ENCODE data around the gene GAL3ST2. TPM values are rescaled to one million over a fixed set of nuclear protein-coding genes. Genes with fewer than 3 reads are reported as not detected.
"Not testable (repeated sequence)": the region's sequence is repeated elsewhere in the genome, so short reads cannot be mapped to it uniquely, and the experiment has no call there.

Gene GAL3ST2
- total RNA-seq, 1 donor from 2014 or later: not detected

DNA sequence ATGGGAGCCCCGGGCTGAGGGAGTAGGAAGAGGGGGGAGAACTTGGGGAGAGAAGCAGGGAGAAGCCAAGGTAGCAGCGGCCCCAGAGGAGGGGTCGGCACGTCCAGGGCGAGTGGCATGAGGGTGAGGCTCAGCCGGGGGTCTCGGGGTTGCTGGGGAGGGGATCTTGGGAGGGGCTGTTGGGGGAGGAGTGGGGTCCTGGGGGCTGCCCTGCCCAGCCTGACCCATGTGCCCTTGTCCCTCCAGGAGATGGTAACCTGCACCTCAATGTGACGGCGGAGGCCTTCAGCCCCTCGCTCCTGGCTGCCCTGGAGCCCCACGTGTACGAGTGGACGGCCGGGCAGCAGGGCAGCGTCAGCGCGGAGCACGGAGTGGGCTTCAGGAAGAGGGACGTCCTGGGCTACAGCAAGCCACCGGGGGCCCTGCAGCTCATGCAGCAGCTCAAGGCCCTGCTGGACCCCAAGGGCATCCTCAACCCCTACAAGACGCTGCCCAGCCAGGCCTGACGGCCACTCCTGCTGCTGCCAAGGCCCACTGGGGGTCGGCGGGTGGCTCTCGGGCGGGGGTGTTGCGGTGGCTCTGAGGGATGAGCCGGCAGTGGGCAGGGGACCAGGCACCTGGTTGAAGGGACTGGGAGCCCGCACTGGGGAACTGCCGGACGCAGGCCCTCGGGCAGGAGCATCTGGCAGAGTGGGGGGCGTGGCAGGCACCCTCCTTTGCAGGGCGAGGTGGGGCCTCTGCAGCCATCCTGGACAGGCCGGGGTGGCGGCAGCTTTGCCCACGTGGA lies 9.0 kb upstream of the GAL3ST2 start:
- no peak for DNase-seq (ENCODE audit: extremely low read depth, low read depth, low spot score)

DNA sequence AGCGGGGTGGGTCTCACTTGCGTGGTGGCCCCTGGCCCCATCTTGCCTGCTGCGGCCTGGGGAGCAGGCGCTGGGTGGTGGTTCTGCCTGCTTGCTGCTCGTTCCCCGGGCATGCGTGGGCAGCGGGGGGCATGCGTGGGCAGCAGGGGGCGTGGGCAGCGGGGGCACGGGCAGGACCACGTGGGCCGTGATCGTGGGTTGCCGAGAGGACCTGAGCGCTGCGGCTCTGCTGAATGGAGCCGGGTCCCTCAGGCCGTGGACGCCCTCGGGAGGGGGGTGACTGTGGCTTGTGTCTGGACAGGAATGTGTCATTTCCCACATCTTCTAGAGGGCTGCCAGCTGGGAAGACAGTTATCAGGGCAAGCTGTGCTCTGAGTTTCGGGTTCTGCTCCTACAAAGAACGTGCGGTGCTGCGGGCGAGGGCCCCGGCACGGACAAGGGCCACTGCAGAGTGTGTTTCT lies 8.3 kb upstream of the GAL3ST2 start:
- DNase-seq (ENCODE audit: extremely low read depth, low read depth, low spot score): no peak

GRCh38 chr2:241768850-241769249 lies 7.8 kb upstream of the GAL3ST2 start:
- DNase-seq (ENCODE audit: extremely low read depth, low read depth, low spot score): no peak

DNA sequence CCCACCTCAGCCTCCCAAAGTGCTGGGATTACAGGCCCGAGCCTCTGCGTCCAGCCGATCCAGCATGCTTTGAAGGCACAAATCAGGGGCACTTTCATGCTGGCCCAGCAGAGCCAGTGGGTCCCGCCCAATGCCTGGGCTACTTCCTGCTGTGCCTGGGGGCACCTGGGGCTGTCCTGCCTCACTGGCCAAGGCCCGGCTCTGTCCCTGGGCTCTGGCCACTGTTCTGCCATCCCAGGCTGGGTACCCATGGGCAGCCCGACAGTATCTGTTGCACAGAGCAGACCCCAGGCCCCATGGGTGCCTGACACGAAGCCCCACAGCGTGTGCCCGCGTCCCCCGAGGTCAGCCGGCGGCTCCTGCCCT lies 6.8 kb upstream of the GAL3ST2 start:
- DNase-seq (ENCODE audit: extremely low read depth, low read depth, low spot score): no peak

DNA sequence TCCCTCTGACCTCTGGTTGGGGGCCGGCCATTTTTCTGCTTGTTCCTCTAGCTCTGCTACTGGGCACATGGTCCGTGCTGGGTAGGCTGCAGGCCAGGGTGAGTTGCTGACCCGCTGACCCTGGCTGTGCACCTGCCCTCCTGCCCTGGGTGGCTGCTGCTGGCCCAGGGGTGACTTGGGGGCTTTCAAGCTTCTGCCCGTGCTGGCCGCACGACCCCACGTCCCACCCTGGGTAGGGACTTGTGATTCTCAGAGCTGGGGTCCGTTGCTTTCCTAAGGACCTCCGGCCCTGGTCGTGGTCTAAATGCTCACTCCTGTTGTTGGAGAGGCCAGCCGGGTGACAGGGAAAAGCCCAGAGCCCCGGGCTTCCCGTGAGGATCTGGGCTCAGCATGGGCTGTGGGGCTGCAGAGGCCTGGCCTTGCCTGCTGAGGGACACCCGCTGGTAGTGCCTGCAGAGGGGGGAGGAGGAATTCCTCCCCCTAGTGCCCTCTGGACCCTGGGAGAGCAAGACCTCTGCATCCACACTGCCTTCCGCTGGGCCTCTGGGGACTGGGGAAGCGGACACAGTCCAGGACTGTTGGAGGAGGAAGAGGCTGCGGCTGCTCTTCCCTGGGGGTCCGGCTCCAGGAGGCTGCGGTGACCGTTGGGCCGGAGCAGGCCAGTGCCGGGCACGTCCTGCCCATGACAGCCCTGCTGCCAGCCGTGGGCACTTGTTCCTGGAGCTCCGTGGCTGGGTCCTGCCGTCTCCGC lies 6.3 kb upstream of the GAL3ST2 start:
- DNase-seq (ENCODE audit: extremely low read depth, low read depth, low spot score): no peak

DNA sequence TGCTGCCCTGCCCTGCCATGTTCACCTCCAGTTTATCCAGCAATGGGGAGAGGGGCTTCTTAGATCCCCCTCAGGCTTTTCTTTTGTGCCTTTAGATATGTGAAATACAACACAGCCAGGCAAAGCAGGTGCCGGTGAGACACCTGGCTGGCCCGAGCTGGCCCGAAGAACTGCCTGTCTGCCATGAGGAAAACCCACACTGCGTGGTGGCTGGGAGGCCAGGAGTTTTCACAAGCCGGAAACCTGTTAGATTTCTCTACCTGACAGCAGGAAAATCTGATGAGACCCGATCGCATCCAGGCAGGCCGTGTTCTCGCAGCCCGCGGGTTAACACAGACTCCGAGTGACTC lies 5.7 kb upstream of the GAL3ST2 start:
- DNase-seq (ENCODE audit: extremely low read depth, low read depth, low spot score): no peak

- no peak for DNase-seq (ENCODE audit: extremely low read depth, low read depth, low spot score)
Measured at GRCh38 chr2:241771286-241772062, 5.1 kb upstream of the GAL3ST2 start.

DNA sequence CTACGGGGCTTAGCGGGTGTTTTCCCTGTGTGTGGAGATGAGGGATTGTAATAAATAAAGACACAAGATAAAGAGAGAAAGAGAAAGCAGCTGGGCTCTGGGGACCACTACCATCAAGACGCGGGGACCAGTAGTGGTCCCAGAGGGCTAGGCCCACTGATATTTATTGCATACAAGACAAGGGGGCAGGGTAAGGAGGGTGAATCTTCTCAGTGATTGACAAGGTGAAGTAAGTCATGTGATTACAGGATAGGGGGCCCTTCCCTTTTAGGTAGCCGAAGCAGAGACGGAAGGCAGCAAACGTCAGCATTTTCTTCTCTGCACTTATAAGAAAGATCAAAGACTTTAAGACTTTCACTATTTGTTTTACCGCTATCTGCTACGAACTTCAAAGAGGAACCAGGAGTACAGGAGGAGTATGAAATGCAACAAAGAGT lies 4.5 kb upstream of the GAL3ST2 start:
- DNase-seq (ENCODE audit: extremely low read depth, low read depth, low spot score): no peak

DNA sequence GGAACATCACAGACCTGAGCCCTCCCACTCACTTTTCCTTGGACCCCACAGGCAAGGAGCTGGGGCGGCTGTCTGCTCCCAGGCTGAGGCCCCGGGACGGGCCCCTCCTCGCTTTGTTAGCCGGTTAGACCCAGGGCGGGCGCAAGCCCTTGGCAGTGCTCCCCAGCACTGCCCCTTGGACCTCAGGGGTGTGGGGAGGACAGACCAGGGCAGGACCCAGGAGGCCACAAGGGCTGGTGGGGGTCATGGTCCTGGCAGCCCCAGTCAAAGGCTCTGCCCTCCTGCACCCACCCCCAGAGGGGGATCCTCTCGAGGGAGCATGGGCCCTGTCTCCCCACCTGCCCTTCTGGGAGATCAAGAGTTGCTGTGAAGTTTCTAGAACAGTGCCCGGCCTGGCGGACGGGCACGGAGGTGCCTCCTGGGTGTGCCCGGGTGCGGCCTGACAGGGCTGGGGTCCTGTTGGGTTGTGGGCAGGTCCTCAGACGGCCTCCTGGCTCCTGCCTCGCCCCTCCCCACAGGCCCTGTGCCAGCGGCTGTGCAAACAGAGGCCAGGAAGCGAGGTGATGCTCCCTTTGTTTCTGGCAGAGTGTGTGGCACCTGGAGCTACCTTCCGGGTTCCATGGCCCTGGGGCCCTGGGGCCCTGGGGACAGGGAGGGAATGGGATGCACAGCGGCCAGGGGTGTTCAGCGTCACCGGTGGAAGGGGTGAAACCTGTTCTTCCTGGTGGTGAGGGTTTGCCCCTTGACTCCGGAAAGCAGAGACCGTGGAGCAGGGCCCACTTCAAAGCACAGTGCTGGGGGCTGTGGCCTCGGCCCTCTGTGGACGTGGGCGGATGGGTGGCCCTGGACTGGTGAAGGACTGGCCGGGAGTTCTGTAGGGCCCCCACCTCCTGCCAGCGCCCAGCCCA lies 2.9 kb upstream of the GAL3ST2 start:
- DNase-seq (ENCODE audit: extremely low read depth, low read depth, low spot score): no peak

DNA sequence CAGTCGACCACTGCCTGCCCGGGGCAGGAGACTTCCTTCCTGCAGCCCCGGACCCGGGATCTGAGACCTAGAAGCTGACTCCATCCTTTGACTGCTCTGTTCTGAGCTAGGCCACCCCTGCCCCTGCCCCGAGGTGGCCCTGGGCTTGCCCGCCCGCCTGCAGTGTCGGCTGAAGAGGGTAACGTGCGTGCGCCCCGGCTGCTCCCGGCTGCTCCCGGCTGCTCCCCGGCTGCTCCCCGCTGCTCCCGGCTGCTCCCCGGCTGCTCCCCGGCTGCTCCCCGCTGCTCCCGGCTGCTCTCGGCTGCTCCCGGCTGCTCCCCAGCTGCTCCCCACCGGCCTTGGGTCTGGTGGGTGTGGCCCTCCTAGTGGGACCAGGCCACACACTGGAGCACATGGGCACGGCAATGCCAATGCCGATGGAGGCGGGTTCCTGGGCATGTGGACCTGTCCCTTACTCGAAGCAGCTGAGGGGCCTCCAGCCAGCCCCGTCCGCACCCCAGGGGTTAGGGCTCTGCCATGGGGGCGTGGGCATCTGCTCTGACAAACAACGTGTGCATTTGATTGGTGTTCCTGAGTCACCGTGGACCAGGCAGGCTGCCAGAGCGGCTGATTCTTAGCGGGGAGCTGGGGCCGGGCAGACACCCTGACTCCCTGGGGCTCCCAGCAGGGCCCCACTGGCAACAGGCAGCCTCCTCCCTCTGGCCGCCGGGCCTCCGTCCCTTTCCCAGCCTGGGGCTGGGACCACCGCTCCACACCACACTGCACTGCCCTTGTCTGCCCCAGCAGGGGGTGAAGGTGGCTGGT lies 2.0 kb upstream of the GAL3ST2 start:
- DNase-seq (ENCODE audit: extremely low read depth, low read depth, low spot score): no peak

GRCh38 chr2:241775223-241776177 lies 1.1 kb upstream of the GAL3ST2 start:
- no peak for DNase-seq (ENCODE audit: extremely low read depth, low read depth, low spot score)

- DNase-seq (ENCODE audit: extremely low read depth, low read depth, low spot score): no peak
Measured at GRCh38 chr2:241777170-241777685, 606 bp downstream of the GAL3ST2 start.

- no peak for DNase-seq (ENCODE audit: extremely low read depth, low read depth, low spot score)
Measured at GRCh38 chr2:241777686-241778627, 1.3 kb downstream of the GAL3ST2 start.

GRCh38 chr2:241780939-241781569 lies 4.4 kb downstream of the GAL3ST2 start:
- no peak for DNase-seq (ENCODE audit: extremely low read depth, low read depth, low spot score)

- not testable (repeated sequence) for DNase-seq (ENCODE audit: extremely low read depth, low read depth, low spot score)
Measured at GRCh38 chr2:241782053-241782452, 5.4 kb downstream of the GAL3ST2 start.

DNA sequence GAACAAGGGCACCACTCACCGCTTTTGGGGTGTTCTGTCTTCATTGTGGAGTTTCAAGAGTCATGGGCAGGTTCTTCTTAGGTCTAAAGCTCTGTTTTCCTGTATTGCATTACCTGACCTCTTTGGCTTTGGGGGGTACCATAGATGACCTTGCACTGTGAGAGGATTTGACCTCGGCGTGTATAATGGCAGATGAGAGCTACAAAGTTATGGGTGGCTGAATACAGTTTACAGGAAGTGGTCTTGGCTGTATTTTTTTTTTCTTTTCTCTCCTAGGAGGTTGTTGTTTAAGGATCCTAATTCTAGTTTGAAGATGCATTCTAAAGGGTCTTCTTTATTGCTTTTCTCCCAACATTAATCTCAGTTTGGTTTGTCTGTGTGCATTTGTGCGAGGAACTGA lies 11.5 kb downstream of the GAL3ST2 start:
- DNase-seq (ENCODE audit: extremely low read depth, low read depth, low spot score): no peak

GRCh38 chr2:241788572-241788971 lies 11.9 kb downstream of the GAL3ST2 start:
- DNase-seq (ENCODE audit: extremely low read depth, low read depth, low spot score): no peak
